Peyer's patch (tissue), 4 donors: ENCODE data around the gene KRT33B. TPM values are rescaled to one million over a fixed set of nuclear protein-coding genes. Genes with fewer than 3 reads are reported as not detected.
"Not testable (repeated sequence)": the region's sequence is repeated elsewhere in the genome, so short reads cannot be mapped to it uniquely, and the experiment has no call there.

Experiments
- DNase-seq, 3 donors: peaks; one replicate each; pipeline ENCODE4 v3.0.0-alpha.2; 2017 to 2019
- H3K27ac ChIP-seq, 4 donors: fragments of 200-600 bp; sonication (generic); one replicate each; pipeline ENCODE4 v1.5.1; 2016 to 2019
- H3K27me3 ChIP-seq, 2 donors: fragments of 200-600 bp; sonication (generic); one replicate each; pipeline ENCODE4 v1.5.1; 2019
- H3K36me3 ChIP-seq, 3 donors: fragments of 200-600 bp; sonication (generic); one replicate each; pipeline ENCODE4 v1.5.1; 2016 to 2019
- H3K4me1 ChIP-seq, 4 donors: fragments of 200-600 bp; sonication (generic); one replicate each; pipeline ENCODE4 v1.5.1; 2016 to 2019
- H3K4me3 ChIP-seq, 4 donors: fragments of 200-600 bp; sonication (generic); 1 replicate in 3 of 4; 2 replicates in 1 of 4; pipeline ENCODE4 v1.5.1; 2016 to 2019; ENCODE audit warnings: mild to moderate bottlenecking in 1 of 4
- H3K9me3 ChIP-seq, 4 donors: fragments of 200-600 bp; sonication (generic); one replicate each; pipeline ENCODE4 v1.5.1; 2016 to 2019; ENCODE audit warnings: mild to moderate bottlenecking in 1 of 4
- CTCF ChIP-seq, 6 experiments: fragments of 450-650 bp in 4 of 6; fragments of 200-600 bp in 2 of 6; sonication (generic) in 1 of 6; IDR thresholded peaks; one replicate each; pipeline ENCODE4 v1.5.1; 2017 to 2019; ENCODE audit warnings: antibody characterized with exemption in 6 of 6, mild to moderate bottlenecking in 3 of 6, moderate library complexity in 1 of 6
- POLR2A ChIP-seq, 2 donors: fragments of 450-650 bp; IDR thresholded peaks; one replicate each; pipeline ENCODE4 v1.5.1; 2017; ENCODE audit warnings: antibody characterized with exemption in 2 of 2, mild to moderate bottlenecking in 2 of 2, moderate library complexity in 2 of 2
- total RNA-seq, 4 donors: library from RNA; depleted of rRNA; stranded (reverse); fragments of >200 nt; gene quantifications; one replicate each; pipeline ENCODE4 v1.1.0, GENCODE V29; 2016

The KRT33B gene
- total RNA-seq, 4 donors from 2014 or later, result not detected

- H3K4me1 ChIP-seq, result no peaks in the 10 kb centered on the region
- TF ChIP-seq CTCF (IDR thresholded peaks at IDR 0.05) (no peak), POLR2A (IDR thresholded peaks at IDR 0.05) (no peak)
- H3K4me3 ChIP-seq, result no peak overlapping the region
- no peaks in the 10 kb centered on the region for H3K36me3 ChIP-seq
- DNase-seq, result no peak
- peaks cover 0 to 3% (median 0%) of the 10 kb centered on the region in 4 donors for H3K9me3 ChIP-seq
- H3K27me3 ChIP-seq, result no peaks in the 10 kb centered on the region
- H3K27ac ChIP-seq, result no peak overlapping the region
Observed at GRCh38 chr17:41382394-41382793, 12.8 kb upstream of the KRT33B start.

- not testable (repeated sequence) for H3K4me1 ChIP-seq, H3K4me3 ChIP-seq, H3K36me3 ChIP-seq, DNase-seq, H3K27me3 ChIP-seq, H3K9me3 ChIP-seq, H3K27ac ChIP-seq
Observed at GRCh38 chr17:41381943-41382342, 12.3 kb upstream of the KRT33B start, which contains the start of gene KRT34. TSS of gene KRT34 (minus strand) at chr17:41382306. CDS start at chr17:41382246, 60 bp downstream.

GRCh38 chr17:41380091-41380490 is 10.5 kb upstream of the KRT33B start:
- not testable (repeated sequence) for H3K36me3 ChIP-seq, DNase-seq, H3K27me3 ChIP-seq, H3K4me3 ChIP-seq, H3K9me3 ChIP-seq, H3K4me1 ChIP-seq, H3K27ac ChIP-seq

- Histone ChIP-seq H3K36me3 (no peaks in the 10 kb centered on the region), H3K27me3 (no peaks in the 10 kb centered on the region), H3K4me3 (no peak overlapping the region), H3K27ac (no peak overlapping the region), H3K9me3 (no peaks in the 10 kb centered on the region), H3K4me1 (no peaks in the 10 kb centered on the region)
- TF ChIP-seq CTCF (IDR thresholded peaks at IDR 0.05) (no peak), POLR2A (IDR thresholded peaks at IDR 0.05) (no peak)
- no peak for DNase-seq
Observed at GRCh38 chr17:41377546-41377945, 7.9 kb upstream of the KRT33B start.

- H3K27ac ChIP-seq, result no peak overlapping the region
- no peak overlapping the region for H3K4me3 ChIP-seq
- H3K36me3 ChIP-seq, result no peaks in the 10 kb centered on the region
- no peaks in the 10 kb centered on the region for H3K9me3 ChIP-seq
- no peak for DNase-seq
- H3K27me3 ChIP-seq, result no peaks in the 10 kb centered on the region
- H3K4me1 ChIP-seq, result no peaks in the 10 kb centered on the region
- no peak for TF ChIP-seq CTCF (IDR thresholded peaks at IDR 0.05)
- TF ChIP-seq POLR2A (IDR thresholded peaks at IDR 0.05), result no peak
Observed at GRCh38 chr17:41369023-41369422, 590 bp downstream of the KRT33B start.

- TF ChIP-seq POLR2A (IDR thresholded peaks at IDR 0.05), result no peak
- no peak for TF ChIP-seq CTCF (IDR thresholded peaks at IDR 0.05)
- no peaks in the 10 kb centered on the region for H3K36me3 ChIP-seq
Observed at GRCh38 chr17:41367426-41368075, 2.1 kb downstream of the KRT33B start.

GRCh38 chr17:41366070-41366469 is 3.5 kb downstream of the KRT33B start:
- Histone ChIP-seq H3K36me3 (no peaks in the 10 kb centered on the region), H3K9me3 (no peaks in the 10 kb centered on the region), H3K4me1 (no peaks in the 10 kb centered on the region), H3K27me3 (no peaks in the 10 kb centered on the region), H3K4me3 (no peak overlapping the region), H3K27ac (no peak overlapping the region)
- no peak for DNase-seq
- TF ChIP-seq POLR2A (IDR thresholded peaks at IDR 0.05) (no peak), CTCF (IDR thresholded peaks at IDR 0.05) (no peak)

More at GRCh38 chr17:41367426-41368075, 2.1 kb downstream of the KRT33B start:
- Histone ChIP-seq H3K27me3 (no peaks in the 10 kb centered on the region), H3K4me3 (no peak overlapping the region), H3K9me3 (no peaks in the 10 kb centered on the region), H3K4me1 (no peaks in the 10 kb centered on the region), H3K27ac (no peak overlapping the region)
- no peak for DNase-seq
